ENCODE results near the gene WNT8A. TPM values are rescaled to one million over a fixed set of nuclear protein-coding genes. Genes with fewer than 3 reads are reported as not detected.

The WNT8A gene
- total RNA-seq, 1 experiment from 2014 or later: not detected

DNA sequence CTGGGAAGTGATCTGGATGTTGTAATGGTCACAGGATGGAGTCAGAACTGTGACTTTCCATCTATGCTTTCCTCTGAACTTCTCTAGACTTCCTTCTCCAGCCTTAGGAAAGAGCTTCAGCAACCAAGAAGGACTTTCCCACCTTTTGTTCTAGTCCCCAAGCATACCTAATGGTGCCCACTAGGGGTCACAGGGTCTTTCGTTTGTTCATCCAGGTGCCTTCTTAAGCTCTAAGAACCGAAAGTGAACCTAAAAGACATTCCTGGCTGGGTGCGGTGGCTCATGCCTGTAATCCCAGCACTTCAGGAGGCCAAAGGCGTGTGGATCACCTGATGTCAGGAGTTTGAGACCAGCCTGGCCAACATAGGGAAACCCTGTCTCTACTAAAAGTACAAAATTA, 1.8 kb upstream of the WNT8A start:
- CTCF ChIA-PET: interaction anchor here (1.1 kb wide), 1 partner anchor 51 kb away, joined by 10 read pairs; no protein-coding TSS in a partner anchor
- H3K9me3 ChIP-seq (ENCODE audit: control insufficient read depth, insufficient read depth, low read depth, low read length): no peaks in the 10 kb centered on the region
- TF ChIP-seq, protein P1, sequence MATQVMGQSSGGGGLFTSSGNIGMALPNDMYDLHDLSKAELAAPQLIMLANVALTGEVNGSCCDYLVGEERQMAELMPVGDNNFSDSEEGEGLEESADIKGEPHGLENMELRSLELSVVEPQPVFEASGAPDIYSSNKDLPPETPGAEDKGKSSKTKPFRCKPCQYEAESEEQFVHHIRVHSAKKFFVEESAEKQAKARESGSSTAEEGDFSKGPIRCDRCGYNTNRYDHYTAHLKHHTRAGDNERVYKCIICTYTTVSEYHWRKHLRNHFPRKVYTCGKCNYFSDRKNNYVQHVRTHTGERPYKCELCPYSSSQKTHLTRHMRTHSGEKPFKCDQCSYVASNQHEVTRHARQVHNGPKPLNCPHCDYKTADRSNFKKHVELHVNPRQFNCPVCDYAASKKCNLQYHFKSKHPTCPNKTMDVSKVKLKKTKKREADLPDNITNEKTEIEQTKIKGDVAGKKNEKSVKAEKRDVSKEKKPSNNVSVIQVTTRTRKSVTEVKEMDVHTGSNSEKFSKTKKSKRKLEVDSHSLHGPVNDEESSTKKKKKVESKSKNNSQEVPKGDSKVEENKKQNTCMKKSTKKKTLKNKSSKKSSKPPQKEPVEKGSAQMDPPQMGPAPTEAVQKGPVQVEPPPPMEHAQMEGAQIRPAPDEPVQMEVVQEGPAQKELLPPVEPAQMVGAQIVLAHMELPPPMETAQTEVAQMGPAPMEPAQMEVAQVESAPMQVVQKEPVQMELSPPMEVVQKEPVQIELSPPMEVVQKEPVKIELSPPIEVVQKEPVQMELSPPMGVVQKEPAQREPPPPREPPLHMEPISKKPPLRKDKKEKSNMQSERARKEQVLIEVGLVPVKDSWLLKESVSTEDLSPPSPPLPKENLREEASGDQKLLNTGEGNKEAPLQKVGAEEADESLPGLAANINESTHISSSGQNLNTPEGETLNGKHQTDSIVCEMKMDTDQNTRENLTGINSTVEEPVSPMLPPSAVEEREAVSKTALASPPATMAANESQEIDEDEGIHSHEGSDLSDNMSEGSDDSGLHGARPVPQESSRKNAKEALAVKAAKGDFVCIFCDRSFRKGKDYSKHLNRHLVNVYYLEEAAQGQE (IDR thresholded peaks at IDR 0.05; ENCODE audit: insufficient read depth in 1 of 2, low read depth in 2 of 2, low read length in 1 of 2): no peak
- TF ChIP-seq SIN3A (IDR thresholded peaks at IDR 0.05; ENCODE audit: borderline replicate concordance, insufficient read depth, low read depth, low read length): no peak
- TF ChIP-seq, protein P2, sequence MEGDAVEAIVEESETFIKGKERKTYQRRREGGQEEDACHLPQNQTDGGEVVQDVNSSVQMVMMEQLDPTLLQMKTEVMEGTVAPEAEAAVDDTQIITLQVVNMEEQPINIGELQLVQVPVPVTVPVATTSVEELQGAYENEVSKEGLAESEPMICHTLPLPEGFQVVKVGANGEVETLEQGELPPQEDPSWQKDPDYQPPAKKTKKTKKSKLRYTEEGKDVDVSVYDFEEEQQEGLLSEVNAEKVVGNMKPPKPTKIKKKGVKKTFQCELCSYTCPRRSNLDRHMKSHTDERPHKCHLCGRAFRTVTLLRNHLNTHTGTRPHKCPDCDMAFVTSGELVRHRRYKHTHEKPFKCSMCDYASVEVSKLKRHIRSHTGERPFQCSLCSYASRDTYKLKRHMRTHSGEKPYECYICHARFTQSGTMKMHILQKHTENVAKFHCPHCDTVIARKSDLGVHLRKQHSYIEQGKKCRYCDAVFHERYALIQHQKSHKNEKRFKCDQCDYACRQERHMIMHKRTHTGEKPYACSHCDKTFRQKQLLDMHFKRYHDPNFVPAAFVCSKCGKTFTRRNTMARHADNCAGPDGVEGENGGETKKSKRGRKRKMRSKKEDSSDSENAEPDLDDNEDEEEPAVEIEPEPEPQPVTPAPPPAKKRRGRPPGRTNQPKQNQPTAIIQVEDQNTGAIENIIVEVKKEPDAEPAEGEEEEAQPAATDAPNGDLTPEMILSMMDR (IDR thresholded peaks at IDR 0.05): no peak; the same call in 1 of the 2 replicates
- TF ChIP-seq TCF7L2 (IDR thresholded peaks at IDR 0.05; ENCODE audit: low read depth, low read length): no peak
- no peak for TF ChIP-seq POLR2AphosphoS5 (IDR thresholded peaks at IDR 0.05; ENCODE audit: low read depth, low read length)
- H3K4me3 ChIP-seq (ENCODE audit: low read depth in 2 of 2, low read length in 2 of 2): no peak overlapping the region
- BruUV-seq (replicated peaks): no TSS peak
- ATAC-seq (no peak), DNase-seq (ENCODE audit: low read depth, low spot score) (no peak)
- no peaks in the 10 kb centered on the region for H3K36me3 ChIP-seq (ENCODE audit: control insufficient read depth, insufficient read depth, low read length)
- POLR2A ChIA-PET: no interaction called here
- in situ Hi-C loops (cut with HindIII; ENCODE audit: low pct_unique_long_range_greater_than_20kb, low sequenced_read_pairs) (no loop called here), intact Hi-C loops (cut with micrococcal nuclease; ENCODE audit: unreplicated experiment) (no loop called here)
- H3K27ac ChIP-seq (ENCODE audit: low read length): no peak overlapping the region
- H3K4me1 ChIP-seq (ENCODE audit: control insufficient read depth, insufficient read depth, low read length): no peaks in the 10 kb centered on the region
- H3K27me3 ChIP-seq (ENCODE audit: control insufficient read depth, insufficient read depth, low read length): no peaks in the 10 kb centered on the region

DNA sequence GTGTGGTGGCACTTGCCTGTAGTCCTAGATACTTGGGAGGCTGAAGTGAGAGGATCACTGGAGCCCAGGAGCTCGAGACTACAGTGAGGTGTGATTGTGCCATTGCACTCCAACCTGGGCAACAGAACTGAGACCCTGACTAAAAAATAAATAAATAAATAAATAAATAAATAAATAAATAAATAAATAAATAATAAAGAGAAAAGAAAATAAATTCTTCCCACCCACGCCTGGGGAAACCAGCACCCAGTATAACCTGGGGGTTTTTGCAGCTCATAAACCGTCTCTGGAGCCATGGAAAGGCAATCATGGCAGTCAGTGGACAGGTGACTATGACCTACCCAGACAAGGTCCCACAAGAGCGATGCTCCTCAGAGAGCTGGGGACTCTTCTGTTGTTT, 7.9 kb downstream of the WNT8A start:
- POLR2A ChIA-PET: no interaction called here

More for the DNA sequence above, 7.9 kb downstream of the WNT8A start:
- CTCF ChIA-PET: no interaction called here
- Histone ChIP-seq H3K4me1 (ENCODE audit: control insufficient read depth, insufficient read depth, low read length) (no peaks in the 10 kb centered on the region), H3K27ac (ENCODE audit: low read length) (no peak overlapping the region), H3K27me3 (ENCODE audit: control insufficient read depth, insufficient read depth, low read length) (peaks cover 3% of the 10 kb centered on the region; the same call in 1 of the 2 replicates), H3K4me3 (ENCODE audit: low read depth in 2 of 2, low read length in 2 of 2) (no peak overlapping the region), H3K9me3 (ENCODE audit: control insufficient read depth, insufficient read depth, low read depth, low read length) (no peaks in the 10 kb centered on the region), H3K36me3 (ENCODE audit: control insufficient read depth, insufficient read depth, low read length) (no peaks in the 10 kb centered on the region)
- in situ Hi-C loops (cut with HindIII; ENCODE audit: low pct_unique_long_range_greater_than_20kb, low sequenced_read_pairs) (no loop called here), intact Hi-C loops (cut with micrococcal nuclease; ENCODE audit: unreplicated experiment) (no loop called here)
- BruUV-seq (replicated peaks): no TSS peak
- DNase-seq (ENCODE audit: low read depth, low spot score) (no peak), ATAC-seq (no peak)
- TF ChIP-seq SIN3A (IDR thresholded peaks at IDR 0.05; ENCODE audit: borderline replicate concordance, insufficient read depth, low read depth, low read length): no peak
- TF ChIP-seq, protein P2 (IDR thresholded peaks at IDR 0.05): no peak
- no peak for TF ChIP-seq POLR2AphosphoS5 (IDR thresholded peaks at IDR 0.05; ENCODE audit: low read depth, low read length)
- no peak for TF ChIP-seq TCF7L2 (IDR thresholded peaks at IDR 0.05; ENCODE audit: low read depth, low read length)
- TF ChIP-seq, protein P1 (IDR thresholded peaks at IDR 0.05; ENCODE audit: insufficient read depth in 1 of 2, low read depth in 2 of 2, low read length in 1 of 2): no peak
